ENCODE results near the gene TUBE1.
"Not testable (repeated sequence)": the region's sequence is repeated elsewhere in the genome, so short reads cannot be mapped to it uniquely, and the experiment has no call there.

DNA sequence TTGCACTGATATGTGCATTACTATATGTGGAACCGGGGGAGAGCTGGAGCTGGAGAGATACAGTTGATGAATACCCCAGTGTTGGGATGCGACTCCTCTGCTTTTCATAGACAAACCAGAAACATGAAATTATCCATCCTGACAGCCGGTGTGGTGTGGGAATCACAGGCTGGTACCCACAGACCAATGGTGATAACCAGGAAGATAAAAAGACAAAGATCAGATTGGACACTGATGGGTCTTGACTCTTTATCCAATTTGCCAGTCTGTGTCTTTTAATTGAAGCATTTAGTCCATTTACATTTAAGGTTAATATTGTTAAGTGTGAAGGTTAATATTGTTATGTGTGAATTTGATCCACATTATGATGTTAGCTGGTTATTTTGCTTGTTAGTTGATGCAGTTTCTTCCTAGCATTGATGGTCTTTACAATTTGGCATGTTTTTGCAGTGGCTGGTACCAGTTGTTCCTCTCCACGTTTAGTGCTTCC lies 36.0 kb downstream of the TUBE1 start:
- TF ChIP-seq EZH2 (optimal IDR thresholded peaks at IDR 0.05; ENCODE audit: low read depth, low read length); EZH2phosphoT487 (IDR thresholded peaks at IDR 0.05; ENCODE audit: low read length): not testable (repeated sequence)
- TF ChIP-seq, protein P1, sequence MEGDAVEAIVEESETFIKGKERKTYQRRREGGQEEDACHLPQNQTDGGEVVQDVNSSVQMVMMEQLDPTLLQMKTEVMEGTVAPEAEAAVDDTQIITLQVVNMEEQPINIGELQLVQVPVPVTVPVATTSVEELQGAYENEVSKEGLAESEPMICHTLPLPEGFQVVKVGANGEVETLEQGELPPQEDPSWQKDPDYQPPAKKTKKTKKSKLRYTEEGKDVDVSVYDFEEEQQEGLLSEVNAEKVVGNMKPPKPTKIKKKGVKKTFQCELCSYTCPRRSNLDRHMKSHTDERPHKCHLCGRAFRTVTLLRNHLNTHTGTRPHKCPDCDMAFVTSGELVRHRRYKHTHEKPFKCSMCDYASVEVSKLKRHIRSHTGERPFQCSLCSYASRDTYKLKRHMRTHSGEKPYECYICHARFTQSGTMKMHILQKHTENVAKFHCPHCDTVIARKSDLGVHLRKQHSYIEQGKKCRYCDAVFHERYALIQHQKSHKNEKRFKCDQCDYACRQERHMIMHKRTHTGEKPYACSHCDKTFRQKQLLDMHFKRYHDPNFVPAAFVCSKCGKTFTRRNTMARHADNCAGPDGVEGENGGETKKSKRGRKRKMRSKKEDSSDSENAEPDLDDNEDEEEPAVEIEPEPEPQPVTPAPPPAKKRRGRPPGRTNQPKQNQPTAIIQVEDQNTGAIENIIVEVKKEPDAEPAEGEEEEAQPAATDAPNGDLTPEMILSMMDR (IDR thresholded peaks at IDR 0.05; ENCODE audit: low read length): not testable (repeated sequence)
